Measurements from ENCODE around the gene FEM1A. TPM values are rescaled to one million over a fixed set of nuclear protein-coding genes. Genes with fewer than 3 reads are reported as not detected.
A peak's percentile ranks its signal among the peaks of the same experiment; 100 is the strongest.

The FEM1A gene
- total and polyA plus RNA-seq, 2 of the 13 experiments (the other 11 are each of a cell fraction or from before 2014, with no cell fraction given), result 3.2 to 10.8 TPM

GRCh38 chr19:4831304-4831978 is 39.9 kb downstream of the FEM1A start, which contains the start of gene TICAM1 (continued):
- no peak for TF ChIP-seq ZHX2 (IDR thresholded peaks at IDR 0.05; ENCODE audit: low read depth)
- no peak for TF ChIP-seq ZHX2 (CRISPR knock-in tag; IDR thresholded peaks at IDR 0.05; ENCODE audit: borderline replicate concordance)
- no peak for TF ChIP-seq ZNF296 (CRISPR knock-in tag; conservative IDR thresholded peaks at IDR 0.05)
- TF ChIP-seq ZNF609 (CRISPR knock-in tag; IDR thresholded peaks at IDR 0.05; ENCODE audit: borderline replicate concordance), result 0 out of 2 replicates have a peak, but pooled peaks have one; percentile 34
- peak; percentile 34; the same call in 1 of the 2 replicates for TF ChIP-seq FOXP4 (CRISPR knock-in tag; IDR thresholded peaks at IDR 0.05)
- TF ChIP-seq MYC (CRISPR knock-in tag; IDR thresholded peaks at IDR 0.05; ENCODE audit: borderline replicate concordance), result peak; percentile 54; the same call in 1 of the 2 replicates
